ENCODE results near the gene CYGB.
"Not testable (repeated sequence)": the region's sequence is repeated elsewhere in the genome, so short reads cannot be mapped to it uniquely, and the experiment has no call there.

CYGB gene

DNA sequence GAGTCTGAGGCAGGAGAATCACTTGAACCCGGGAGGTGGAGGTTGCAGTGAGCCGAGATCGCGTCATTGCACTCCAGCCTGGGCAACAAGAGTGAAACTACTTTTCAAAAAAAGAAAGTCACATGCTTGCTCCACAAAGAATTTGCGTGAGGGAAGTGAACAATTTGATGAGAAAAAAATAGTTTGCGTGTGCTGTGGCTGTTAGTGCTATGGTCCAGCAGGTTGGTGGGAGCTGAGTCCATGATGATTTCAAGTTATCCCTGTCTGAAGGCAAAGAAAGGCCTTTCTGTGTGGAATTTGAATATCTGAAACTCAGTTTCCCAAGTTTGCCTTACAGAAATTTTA is 23.3 kb upstream of the CYGB start:
- no peak for DNase-seq
- TF ChIP-seq, protein P1, sequence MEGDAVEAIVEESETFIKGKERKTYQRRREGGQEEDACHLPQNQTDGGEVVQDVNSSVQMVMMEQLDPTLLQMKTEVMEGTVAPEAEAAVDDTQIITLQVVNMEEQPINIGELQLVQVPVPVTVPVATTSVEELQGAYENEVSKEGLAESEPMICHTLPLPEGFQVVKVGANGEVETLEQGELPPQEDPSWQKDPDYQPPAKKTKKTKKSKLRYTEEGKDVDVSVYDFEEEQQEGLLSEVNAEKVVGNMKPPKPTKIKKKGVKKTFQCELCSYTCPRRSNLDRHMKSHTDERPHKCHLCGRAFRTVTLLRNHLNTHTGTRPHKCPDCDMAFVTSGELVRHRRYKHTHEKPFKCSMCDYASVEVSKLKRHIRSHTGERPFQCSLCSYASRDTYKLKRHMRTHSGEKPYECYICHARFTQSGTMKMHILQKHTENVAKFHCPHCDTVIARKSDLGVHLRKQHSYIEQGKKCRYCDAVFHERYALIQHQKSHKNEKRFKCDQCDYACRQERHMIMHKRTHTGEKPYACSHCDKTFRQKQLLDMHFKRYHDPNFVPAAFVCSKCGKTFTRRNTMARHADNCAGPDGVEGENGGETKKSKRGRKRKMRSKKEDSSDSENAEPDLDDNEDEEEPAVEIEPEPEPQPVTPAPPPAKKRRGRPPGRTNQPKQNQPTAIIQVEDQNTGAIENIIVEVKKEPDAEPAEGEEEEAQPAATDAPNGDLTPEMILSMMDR (IDR thresholded peaks at IDR 0.05): no peak
- peaks cover 4% of the 10 kb centered on the region for H3K9me3 Mint-ChIP-seq
- peaks cover 60% of the 10 kb centered on the region for H3K4me1 Mint-ChIP-seq
- no peak overlapping the region for H3K27ac Mint-ChIP-seq
- H3K27me3 Mint-ChIP-seq (ENCODE audit: low read depth, poor library complexity): no peaks in the 10 kb centered on the region
- peaks cover 53% of the 10 kb centered on the region for H3K36me3 Mint-ChIP-seq (ENCODE audit: low read depth)
- no peak overlapping the region for H3K4me3 Mint-ChIP-seq

DNA sequence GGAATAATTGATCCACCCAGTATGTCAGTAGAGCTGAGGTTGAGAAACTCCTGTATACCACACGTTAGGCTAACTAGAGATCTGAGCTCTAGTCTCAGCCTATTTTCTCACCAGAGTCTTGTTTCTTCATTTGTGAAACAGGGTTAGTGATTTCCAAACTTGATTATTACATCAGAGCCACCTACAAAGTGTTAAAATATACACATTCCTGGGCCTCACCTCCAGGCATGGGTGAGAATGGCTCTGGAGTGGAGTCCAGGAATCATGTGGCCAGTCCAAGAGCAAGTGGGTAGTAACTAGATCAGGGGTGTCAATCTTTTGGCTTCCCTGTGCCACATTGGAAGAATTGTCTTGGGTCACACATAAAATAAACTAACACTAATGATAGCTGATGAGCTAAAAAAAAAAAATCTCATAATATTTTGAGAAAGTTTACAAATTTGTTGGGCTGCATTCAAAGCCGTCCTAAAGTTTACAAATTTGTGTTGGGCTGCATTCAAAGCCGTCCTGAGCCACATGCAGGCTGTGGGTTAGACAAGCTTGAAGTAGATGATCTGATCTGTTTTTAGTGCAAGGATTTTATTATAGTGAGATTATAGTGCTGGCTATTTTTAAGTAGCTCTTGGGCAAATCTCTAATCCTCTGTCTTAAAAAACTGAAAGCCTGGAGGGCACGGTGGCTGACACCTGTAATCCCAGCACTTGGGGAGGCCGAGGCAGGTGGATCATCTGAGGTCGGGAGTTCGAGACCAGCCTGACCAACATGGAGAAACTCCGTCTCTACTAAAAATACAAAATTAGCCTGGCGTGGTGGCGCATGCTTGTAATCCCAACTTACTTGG is 22.7 kb upstream of the CYGB start:
- peaks cover 47% of the 10 kb centered on the region for H3K36me3 Mint-ChIP-seq (ENCODE audit: low read depth)
- peak overlapping the region; percentile 99 for H3K4me3 Mint-ChIP-seq
- H3K27me3 Mint-ChIP-seq (ENCODE audit: low read depth, poor library complexity): no peaks in the 10 kb centered on the region
- H3K9me3 Mint-ChIP-seq: peaks cover 4% of the 10 kb centered on the region
- TF ChIP-seq, protein P1 (IDR thresholded peaks at IDR 0.05): no peak
- H3K27ac Mint-ChIP-seq: no peak overlapping the region
- H3K4me1 Mint-ChIP-seq: peaks cover 54% of the 10 kb centered on the region
- DNase-seq: no peak

DNA sequence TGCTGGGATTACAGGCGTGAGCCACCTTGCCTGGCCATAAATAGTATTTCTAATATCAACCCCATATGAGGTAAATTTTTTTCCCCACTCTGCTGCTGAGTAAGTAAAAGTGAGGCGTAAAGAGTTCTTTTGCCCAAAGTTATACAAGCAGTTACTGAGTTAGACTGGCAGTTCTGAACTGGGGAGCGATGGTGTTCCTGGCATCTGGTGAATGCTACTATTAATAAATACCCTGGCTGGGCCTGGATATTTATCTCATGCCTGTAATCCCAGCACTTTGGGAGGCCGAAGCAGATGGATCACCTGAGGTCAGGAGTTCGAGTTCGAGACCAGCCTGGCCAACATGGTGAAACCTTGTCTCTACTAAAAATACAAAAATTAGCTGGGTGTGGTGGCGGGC is 22.0 kb upstream of the CYGB start:
- H3K9me3 Mint-ChIP-seq; H3K27me3 Mint-ChIP-seq (ENCODE audit: low read depth, poor library complexity): not testable (repeated sequence)

DNA sequence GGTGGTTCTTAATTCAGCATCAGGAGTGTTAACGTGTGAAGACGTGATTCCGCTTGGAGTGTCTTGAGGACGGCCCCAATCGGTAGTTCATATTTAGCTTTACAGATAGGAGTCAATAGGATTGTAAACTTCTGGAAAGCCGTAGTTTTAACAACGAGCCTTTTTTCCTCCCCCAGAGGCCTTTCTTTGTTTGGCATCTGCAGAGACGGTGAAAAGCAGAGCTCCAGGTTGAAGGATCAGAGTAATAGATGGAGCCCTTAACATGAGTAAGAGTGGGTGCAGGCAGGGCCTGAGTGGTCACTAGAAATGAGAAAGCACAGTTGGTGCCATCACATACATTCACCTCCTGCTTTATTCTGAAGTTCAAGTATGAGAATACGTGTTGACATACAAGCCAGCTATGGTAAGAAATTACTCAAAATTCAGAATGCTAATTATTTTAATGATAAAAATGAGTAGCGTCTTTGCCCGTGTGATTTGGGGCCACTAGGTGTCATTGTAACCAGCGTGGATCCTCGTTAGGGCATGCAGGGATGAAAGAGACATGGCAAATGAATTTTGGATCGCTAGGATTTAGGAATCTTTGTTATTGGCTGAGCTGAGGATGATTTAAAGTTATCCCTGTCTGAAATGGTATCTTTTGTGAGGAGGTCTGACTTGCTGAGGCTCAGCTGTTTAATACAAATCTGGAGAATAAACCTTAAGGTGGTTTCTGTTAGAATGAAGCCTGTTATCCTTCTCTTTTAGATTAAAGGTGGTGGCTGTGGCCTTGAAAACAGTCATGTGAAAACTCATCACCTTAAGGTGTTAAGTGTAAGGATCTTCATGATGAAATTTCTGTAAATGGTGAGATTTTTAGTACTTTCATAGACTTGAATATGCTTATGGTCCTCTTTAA is 20.9 kb upstream of the CYGB start:
- Mint-ChIP-seq H3K27me3 (ENCODE audit: low read depth, poor library complexity) (peaks cover 9% of the 10 kb centered on the region), H3K36me3 (ENCODE audit: low read depth) (peaks cover 36% of the 10 kb centered on the region), H3K4me1 (peaks cover 58% of the 10 kb centered on the region), H3K9me3 (peaks cover 4% of the 10 kb centered on the region), H3K4me3 (peak overlapping the region; percentile 99), H3K27ac (peak overlapping the region; percentile 99)
- no peak for DNase-seq
- TF ChIP-seq, protein P1 (IDR thresholded peaks at IDR 0.05): peak; percentile 40

More for the DNA sequence above, 22.0 kb upstream of the CYGB start:
- not testable (repeated sequence) for H3K27ac Mint-ChIP-seq, DNase-seq
- peak overlapping the region; percentile 99 for H3K4me3 Mint-ChIP-seq
- peaks cover 56% of the 10 kb centered on the region for H3K4me1 Mint-ChIP-seq
- peaks cover 40% of the 10 kb centered on the region for H3K36me3 Mint-ChIP-seq (ENCODE audit: low read depth)

DNA sequence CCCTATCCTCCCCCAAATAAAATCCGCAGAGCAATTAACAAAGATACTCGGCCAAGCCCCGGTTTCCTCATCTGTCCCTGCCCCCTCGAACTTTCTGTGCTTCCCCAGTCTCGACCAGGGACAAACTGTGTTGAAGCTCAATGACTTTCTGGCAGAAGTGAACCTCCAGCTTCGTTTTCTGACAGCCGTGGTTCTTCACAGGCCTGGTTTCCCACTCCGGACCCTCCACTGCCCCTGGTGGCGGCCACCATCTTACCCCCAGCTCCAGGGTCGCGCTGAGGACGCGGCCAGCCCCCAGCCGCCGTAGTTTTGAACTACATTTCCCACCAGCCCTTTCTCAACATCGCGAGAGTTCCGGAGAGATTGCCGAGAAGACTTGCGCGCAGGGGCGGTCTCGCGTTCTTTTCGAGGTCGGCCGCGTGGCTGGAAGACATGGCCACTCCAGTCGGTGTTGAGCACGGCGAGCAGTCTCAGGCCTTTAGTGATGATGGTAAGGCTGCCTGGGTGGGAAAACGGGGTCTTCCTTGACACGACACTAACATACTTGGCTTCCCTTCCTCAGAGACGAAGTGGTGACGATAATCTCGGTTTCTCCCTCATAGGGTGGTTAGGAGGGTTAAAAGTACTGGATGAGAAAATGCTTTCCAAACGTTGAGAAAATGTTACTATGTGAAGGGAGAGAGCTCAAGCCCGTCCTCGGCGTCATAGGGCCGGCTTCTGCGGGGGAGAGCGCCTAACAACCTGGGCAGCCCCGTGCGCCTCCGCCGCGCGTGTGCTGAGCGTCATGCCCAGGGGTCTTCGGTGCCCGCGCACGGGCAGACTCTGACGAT is 20.1 kb upstream of the CYGB start:
- TF ChIP-seq, protein P1 (IDR thresholded peaks at IDR 0.05): peak; percentile 70
- DNase-seq: peak; percentile 95
- H3K27me3 Mint-ChIP-seq (ENCODE audit: low read depth, poor library complexity): peaks cover 9% of the 10 kb centered on the region
- H3K4me1 Mint-ChIP-seq: peaks cover 54% of the 10 kb centered on the region
- peak overlapping the region; percentile 99 for H3K4me3 Mint-ChIP-seq
- H3K9me3 Mint-ChIP-seq: peaks cover 4% of the 10 kb centered on the region
- H3K36me3 Mint-ChIP-seq (ENCODE audit: low read depth): peaks cover 28% of the 10 kb centered on the region
- peak overlapping the region; percentile 99 for H3K27ac Mint-ChIP-seq
